GM10266 (cell line): ENCODE data around the gene KY.

Experiments used
- DNase-seq: peaks from one replicate; pipeline ENCODE4 v3.0.0; 2012; ENCODE audit errors: extremely low spot score
- CTCF ChIP-seq: IDR thresholded peaks from 2 replicates; pipeline ENCODE4 v1.5.1; 2012; ENCODE audit warnings: mild to moderate bottlenecking, low read depth; ENCODE audit not compliant: control insufficient read depth, insufficient read depth; ENCODE audit errors: missing control alignments

Gene KY

GRCh38 chr3:134618478-134619300 lies 32.1 kb downstream of the KY start:
- no peak for DNase-seq
- no peak for TF ChIP-seq CTCF

- DNase-seq = no peak
- no peak for TF ChIP-seq CTCF
These were observed 33.0 kb downstream of the KY start for GRCh38 chr3:134617608-134618477.

GRCh38 chr3:134615743-134616142 lies 35.1 kb downstream of the KY start:
- TF ChIP-seq CTCF = no peak
- DNase-seq = no peak

GRCh38 chr3:134614955-134615354 lies 35.9 kb downstream of the KY start:
- TF ChIP-seq CTCF = no peak
- no peak for DNase-seq

GRCh38 chr3:134613006-134613520 lies 37.8 kb downstream of the KY start:
- DNase-seq = no peak
- TF ChIP-seq CTCF = no peak

GRCh38 chr3:134611516-134611915 lies 39.3 kb downstream of the KY start:
- TF ChIP-seq CTCF = no peak
- DNase-seq = no peak
